HFFc6 (cell line): ENCODE measurements around the gene EXOC6B. TPM values are rescaled to one million over a fixed set of nuclear protein-coding genes. Genes with fewer than 3 reads are reported as not detected.

Source experiments
- DNase-seq: peaks from one replicate; pipeline ENCODE4 v3.0.0-alpha.2; 2018
- H3K27ac Mint-ChIP-seq: 2 replicates; pipeline ENCODE4 v1.8.0; 2020; ENCODE audit warnings: mild to moderate bottlenecking, mixed read lengths
- H3K27me3 Mint-ChIP-seq: 2 replicates; pipeline ENCODE4 v1.8.0; 2021; ENCODE audit warnings: mild to moderate bottlenecking, moderate library complexity, mixed read lengths; ENCODE audit not compliant: insufficient read depth
- H3K36me3 Mint-ChIP-seq: 2 replicates; pipeline ENCODE4 v1.8.0; 2021; ENCODE audit warnings: low read depth, mixed read lengths
- H3K4me1 Mint-ChIP-seq: 2 replicates; pipeline ENCODE4 v1.8.0; 2020; ENCODE audit warnings: low read depth, mixed read lengths
- H3K4me3 Mint-ChIP-seq: 2 replicates; pipeline ENCODE4 v1.8.0; 2020; ENCODE audit warnings: mild to moderate bottlenecking, moderate library complexity, mixed read lengths
- H3K9me3 Mint-ChIP-seq: 2 replicates; pipeline ENCODE4 v1.8.0; 2020; ENCODE audit warnings: mild to moderate bottlenecking, mixed read lengths
- total RNA-seq, 6 experiments: library from RNA; stranded (reverse); fragmentation: NEBNext Ultra II Directional; extraction: Animal tissue kit (Norgen Biotek cat#: 25700); gene quantifications; 2 replicates in 1 of 6; 3 replicates in 5 of 6; pipeline ENCODE4 v1.2.3, GENCODE V29; 2021
- TF ChIP-seq, protein P1 (sequence below): fragments of 200-600 bp; sonication (generic); IDR thresholded peaks from 2 replicates; pipeline ENCODE4 v1.5.0; 2021; ENCODE audit warnings: antibody characterized with exemption, mild to moderate bottlenecking

EXOC6B gene
- total RNA-seq, 6 experiments from 2014 or later: 24.8 to 33.0 (median 27.4) TPM

DNA sequence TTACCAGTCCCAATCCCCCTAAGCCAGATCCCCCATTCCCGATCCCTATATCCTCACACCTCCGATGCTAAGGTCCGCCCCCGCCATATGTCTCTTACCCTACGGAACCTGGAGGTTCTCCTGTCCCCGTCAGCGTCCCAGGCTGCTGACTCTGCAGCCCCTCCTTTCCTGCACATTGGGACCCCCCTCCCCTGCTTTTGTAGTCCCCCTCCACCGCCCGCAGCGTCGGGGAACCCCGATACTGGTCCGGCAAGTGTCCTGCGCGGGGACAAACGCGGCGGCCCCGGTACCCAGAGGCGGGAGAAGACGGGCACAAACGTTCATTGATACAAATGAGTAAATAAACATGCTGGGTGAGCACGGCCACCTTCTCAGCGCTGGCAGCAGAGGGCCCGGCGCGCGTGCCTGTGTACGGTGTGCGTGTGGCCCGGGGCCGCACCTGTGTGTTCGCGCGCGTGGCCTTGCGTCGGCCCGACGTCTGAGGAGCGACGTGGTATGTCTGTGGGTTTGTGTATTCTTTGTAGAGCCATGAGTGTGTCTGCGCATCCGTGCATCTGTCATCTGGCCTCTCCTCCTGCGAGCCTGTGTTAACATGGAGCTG, 676.2 kb downstream of the EXOC6B start:
- Mint-ChIP-seq H3K9me3 (no peaks in the 10 kb centered on the region; the same call in 1 of the 2 replicates), H3K27me3 (peaks cover 53% of the 10 kb centered on the region), H3K27ac (no peak overlapping the region), H3K4me1 (peaks cover 35% of the 10 kb centered on the region), H3K36me3 (peaks cover 5% of the 10 kb centered on the region; the same call in 1 of the 2 replicates), H3K4me3 (peak overlapping the region; percentile 75)
- TF ChIP-seq, protein P1, sequence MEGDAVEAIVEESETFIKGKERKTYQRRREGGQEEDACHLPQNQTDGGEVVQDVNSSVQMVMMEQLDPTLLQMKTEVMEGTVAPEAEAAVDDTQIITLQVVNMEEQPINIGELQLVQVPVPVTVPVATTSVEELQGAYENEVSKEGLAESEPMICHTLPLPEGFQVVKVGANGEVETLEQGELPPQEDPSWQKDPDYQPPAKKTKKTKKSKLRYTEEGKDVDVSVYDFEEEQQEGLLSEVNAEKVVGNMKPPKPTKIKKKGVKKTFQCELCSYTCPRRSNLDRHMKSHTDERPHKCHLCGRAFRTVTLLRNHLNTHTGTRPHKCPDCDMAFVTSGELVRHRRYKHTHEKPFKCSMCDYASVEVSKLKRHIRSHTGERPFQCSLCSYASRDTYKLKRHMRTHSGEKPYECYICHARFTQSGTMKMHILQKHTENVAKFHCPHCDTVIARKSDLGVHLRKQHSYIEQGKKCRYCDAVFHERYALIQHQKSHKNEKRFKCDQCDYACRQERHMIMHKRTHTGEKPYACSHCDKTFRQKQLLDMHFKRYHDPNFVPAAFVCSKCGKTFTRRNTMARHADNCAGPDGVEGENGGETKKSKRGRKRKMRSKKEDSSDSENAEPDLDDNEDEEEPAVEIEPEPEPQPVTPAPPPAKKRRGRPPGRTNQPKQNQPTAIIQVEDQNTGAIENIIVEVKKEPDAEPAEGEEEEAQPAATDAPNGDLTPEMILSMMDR: no peak
- DNase-seq: no peak

DNA sequence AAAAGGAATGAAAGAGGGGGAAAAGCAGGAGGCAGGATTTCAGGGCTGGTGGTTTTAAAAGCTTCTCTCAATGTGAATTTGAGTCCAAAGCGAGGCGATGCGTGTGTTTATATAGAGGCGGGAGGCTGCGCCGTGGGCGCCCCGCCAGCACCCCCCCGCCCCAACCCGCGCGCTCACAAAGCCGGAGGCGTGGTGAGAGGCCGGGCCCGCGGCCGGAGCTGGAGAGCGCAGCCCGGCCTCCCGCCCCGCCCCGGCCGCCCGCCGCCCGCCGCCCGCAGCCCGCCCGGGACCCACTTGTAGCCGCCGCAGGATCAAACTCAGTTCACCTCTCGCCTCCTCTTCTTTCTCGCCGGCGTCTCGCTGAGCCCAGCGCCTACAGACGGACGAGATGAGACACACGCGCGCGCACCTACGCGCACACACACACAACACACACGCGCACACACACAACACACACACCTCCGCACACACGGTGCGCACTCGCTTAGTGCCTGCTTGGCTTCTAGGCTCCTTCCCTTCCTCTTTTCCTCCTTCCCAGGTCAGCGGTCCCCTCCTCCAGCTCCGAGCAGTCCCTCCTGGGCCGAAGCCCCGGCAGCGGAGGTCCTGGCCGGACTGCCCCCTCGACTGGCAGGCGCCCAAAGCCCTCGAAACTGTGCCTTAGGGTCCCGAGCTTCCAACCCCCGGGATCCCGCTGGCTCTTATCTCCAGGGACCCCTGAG, 676.8 kb downstream of the EXOC6B start:
- TF ChIP-seq, protein P1: no peak
- peaks cover 5% of the 10 kb centered on the region; the same call in 1 of the 2 replicates for H3K36me3 Mint-ChIP-seq
- no peak for DNase-seq

DNA sequence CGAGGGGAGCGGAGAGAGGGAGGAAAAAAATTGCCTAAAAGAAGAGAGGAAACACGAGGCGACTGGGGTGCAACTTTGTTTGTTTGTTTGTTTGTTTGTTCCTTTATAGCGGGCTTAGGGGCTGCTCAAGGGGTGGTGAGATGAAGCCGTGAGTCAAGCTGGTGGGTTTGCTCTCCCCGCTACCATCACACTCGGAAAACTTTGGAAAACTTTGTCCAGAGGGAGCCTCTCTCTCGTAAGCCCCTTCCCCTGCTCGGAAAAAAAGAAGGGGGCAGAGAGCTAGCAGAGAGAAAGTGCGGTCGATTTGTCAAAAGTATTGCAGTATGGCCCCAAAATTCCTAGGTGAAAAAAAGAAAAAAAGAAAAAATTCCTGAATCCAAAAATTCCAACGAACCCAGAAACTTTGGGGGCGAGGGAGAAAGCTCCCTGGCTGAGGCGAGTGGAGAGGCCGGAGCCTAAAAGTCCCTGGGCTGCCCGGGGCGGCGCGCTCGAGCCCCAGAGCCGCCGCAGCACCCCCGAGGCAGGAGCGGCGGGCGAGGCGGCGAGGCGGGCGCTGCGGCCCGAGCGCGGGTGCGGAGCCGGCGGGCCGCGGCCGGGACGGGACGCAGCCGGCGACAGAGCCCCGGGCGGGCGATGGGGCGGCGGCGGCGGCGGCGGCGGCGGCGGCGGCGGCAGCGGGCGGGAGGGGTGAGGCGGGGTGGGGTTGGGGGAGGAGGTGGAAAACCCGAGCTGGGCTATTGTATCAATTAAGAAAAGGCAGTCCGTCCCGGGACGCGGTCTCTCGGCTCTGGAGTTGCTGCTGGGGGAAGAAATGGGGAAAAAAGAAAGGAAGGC, 677.6 kb downstream of the EXOC6B start:
- Mint-ChIP-seq H3K27ac (no peak overlapping the region), H3K4me1 (peaks cover 35% of the 10 kb centered on the region), H3K27me3 (peaks cover 51% of the 10 kb centered on the region), H3K9me3 (no peaks in the 10 kb centered on the region; the same call in 1 of the 2 replicates), H3K4me3 (peak overlapping the region; percentile 75), H3K36me3 (peaks cover 5% of the 10 kb centered on the region; the same call in 1 of the 2 replicates)
- no peak for DNase-seq
- TF ChIP-seq, protein P1: no peak

More for the DNA sequence above, 676.8 kb downstream of the EXOC6B start:
- no peak overlapping the region for H3K27ac Mint-ChIP-seq
- H3K27me3 Mint-ChIP-seq: peaks cover 51% of the 10 kb centered on the region
- no peaks in the 10 kb centered on the region; the same call in 1 of the 2 replicates for H3K9me3 Mint-ChIP-seq
- peaks cover 35% of the 10 kb centered on the region for H3K4me1 Mint-ChIP-seq
- H3K4me3 Mint-ChIP-seq: peak overlapping the region; percentile 75

DNA sequence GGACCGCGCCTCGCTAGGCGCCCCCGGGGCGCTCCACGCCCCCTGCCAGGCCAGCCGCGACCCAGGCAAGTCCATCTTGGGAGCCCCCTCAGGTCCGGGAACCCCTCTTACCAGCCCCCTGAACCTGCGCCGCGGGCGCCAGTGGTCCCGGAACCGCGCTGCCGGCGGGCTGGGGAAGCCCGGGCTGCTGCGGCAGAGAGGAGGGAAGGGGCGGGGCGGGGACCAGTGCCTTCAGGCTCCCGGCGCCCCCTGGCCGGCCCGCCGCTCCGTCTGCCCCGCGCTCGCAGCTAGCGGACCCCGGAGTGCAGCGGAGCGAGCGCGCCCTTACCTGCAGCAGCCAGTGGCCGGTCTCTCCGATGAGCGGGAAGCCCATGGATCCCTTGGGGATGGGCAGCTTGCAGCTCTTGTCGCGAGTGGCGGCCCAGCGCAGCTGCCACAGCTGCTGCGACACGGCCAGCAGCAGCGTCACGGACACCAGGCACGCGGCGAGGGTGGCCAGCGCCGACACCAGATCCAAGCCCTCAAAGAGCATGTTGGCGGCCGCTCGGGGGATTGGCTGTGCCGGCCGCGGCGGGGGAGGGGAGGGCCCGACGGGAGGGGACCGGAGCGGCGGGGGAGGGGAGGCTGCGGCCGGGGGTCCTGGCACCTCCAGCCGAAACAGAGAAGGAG, 678.4 kb downstream of the EXOC6B start, which contains the start of gene CYP26B1:
Gene CYP26B1, minus strand, starts transcription at position 560 of the 669 bp plus-strand sequence. Its CDS starts 28 bp downstream, at position 532.
- peaks cover 47% of the 10 kb centered on the region for H3K27me3 Mint-ChIP-seq
- no peak within 1 kb of the TSS for H3K27ac Mint-ChIP-seq
- peak within 1 kb of the TSS; percentile 75 for H3K4me3 Mint-ChIP-seq
- H3K4me1 Mint-ChIP-seq: peaks cover 35% of the 10 kb centered on the region
- TF ChIP-seq, protein P1: no peak
- peaks cover 5% of the 10 kb centered on the region; the same call in 1 of the 2 replicates for H3K36me3 Mint-ChIP-seq
- no peak for DNase-seq
- H3K9me3 Mint-ChIP-seq: no peaks in the 10 kb centered on the region; the same call in 1 of the 2 replicates
